ENCODE results near the gene ARID5B. TPM values are rescaled to one million over a fixed set of nuclear protein-coding genes. Genes with fewer than 3 reads are reported as not detected.

ARID5B gene
- total RNA-seq, 1 experiment from 2014 or later: 168 TPM

DNA sequence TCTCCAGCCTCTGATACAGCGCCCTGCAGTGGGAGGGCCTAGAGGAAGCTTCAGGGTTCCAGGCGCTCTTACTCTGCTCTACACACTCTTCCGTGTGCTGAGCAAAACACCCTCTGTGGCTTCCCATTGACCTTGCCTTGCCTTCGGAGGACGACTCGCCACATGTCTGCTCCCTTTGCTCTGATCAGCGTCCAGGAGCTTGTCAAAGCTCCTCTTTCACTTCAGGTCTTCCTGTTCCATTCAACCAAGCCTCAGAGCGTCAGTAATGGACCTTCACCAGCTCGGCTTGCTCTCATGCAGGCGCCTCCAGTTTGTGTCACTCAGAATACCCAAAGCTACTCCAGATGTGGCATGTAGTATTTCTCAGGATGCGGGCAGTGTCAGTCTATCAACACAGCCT lies 173.9 kb downstream of the ARID5B start:
- ChIA-PET POLR2A (interaction anchor here (0.5 to 0.6 kb wide), 2 partner anchors 238 to 1992 kb away, joined by 3 to 5 read pairs; no protein-coding TSS in a partner anchor), CTCF (no interaction called here)
- Histone ChIP-seq H3K4me1 (peaks cover 27% of the 10 kb centered on the region), H3K9me3 (no peaks in the 10 kb centered on the region), H3K27me3 (replicated peaks; ENCODE audit: control insufficient read depth, insufficient read depth, low read length) (no peaks in the 10 kb centered on the region), H3K36me3 (ENCODE audit: control insufficient read depth, insufficient read depth, low read length) (peaks cover 24% of the 10 kb centered on the region), H3K4me3 (ENCODE audit: low read depth, low read length) (no peak overlapping the region)
- Mint-ChIP-seq H3K27ac (ENCODE audit: unreplicated experiment) (peak overlapping the region; percentile 59), H3K4me3 (ENCODE audit: unreplicated experiment) (no peak overlapping the region), H3K36me3 (ENCODE audit: insufficient read depth, unreplicated experiment) (peaks cover 100% of the 10 kb centered on the region), H3K27me3 (ENCODE audit: insufficient read depth, unreplicated experiment) (no peaks in the 10 kb centered on the region), H3K9me3 (ENCODE audit: unreplicated experiment) (no peaks in the 10 kb centered on the region), H3K4me1 (ENCODE audit: low read depth, unreplicated experiment) (peaks cover 36% of the 10 kb centered on the region)
- no TSS peak for BruUV-seq (replicated peaks)
- DNase-seq: no peak
- TF ChIP-seq, protein P1, sequence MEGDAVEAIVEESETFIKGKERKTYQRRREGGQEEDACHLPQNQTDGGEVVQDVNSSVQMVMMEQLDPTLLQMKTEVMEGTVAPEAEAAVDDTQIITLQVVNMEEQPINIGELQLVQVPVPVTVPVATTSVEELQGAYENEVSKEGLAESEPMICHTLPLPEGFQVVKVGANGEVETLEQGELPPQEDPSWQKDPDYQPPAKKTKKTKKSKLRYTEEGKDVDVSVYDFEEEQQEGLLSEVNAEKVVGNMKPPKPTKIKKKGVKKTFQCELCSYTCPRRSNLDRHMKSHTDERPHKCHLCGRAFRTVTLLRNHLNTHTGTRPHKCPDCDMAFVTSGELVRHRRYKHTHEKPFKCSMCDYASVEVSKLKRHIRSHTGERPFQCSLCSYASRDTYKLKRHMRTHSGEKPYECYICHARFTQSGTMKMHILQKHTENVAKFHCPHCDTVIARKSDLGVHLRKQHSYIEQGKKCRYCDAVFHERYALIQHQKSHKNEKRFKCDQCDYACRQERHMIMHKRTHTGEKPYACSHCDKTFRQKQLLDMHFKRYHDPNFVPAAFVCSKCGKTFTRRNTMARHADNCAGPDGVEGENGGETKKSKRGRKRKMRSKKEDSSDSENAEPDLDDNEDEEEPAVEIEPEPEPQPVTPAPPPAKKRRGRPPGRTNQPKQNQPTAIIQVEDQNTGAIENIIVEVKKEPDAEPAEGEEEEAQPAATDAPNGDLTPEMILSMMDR (IDR thresholded peaks at IDR 0.05; ENCODE audit: insufficient read depth in 1 of 2, low read depth in 1 of 2, low read length in 1 of 2, severe bottlenecking in 1 of 2, unreplicated experiment in 1 of 2): no peak
- intact Hi-C loops (cut with micrococcal nuclease; ENCODE audit: unreplicated experiment): loop anchor here (1.0 kb wide), 1 partner anchor 9 kb away; no protein-coding TSS in a partner anchor

GRCh38 chr10:62075912-62076311 lies 174.4 kb downstream of the ARID5B start:
- intact Hi-C loops (cut with micrococcal nuclease; ENCODE audit: unreplicated experiment): loop anchor here (1.0 kb wide), 1 partner anchor 8 kb away; no protein-coding TSS in a partner anchor
- TF ChIP-seq, protein P1 (IDR thresholded peaks at IDR 0.05; ENCODE audit: insufficient read depth in 1 of 2, low read depth in 1 of 2, low read length in 1 of 2, severe bottlenecking in 1 of 2, unreplicated experiment in 1 of 2): no peak
- BruUV-seq (replicated peaks): no TSS peak
- Histone ChIP-seq H3K4me3 (ENCODE audit: low read depth, low read length) (no peak overlapping the region), H3K36me3 (ENCODE audit: control insufficient read depth, insufficient read depth, low read length) (peaks cover 24% of the 10 kb centered on the region), H3K9me3 (no peaks in the 10 kb centered on the region), H3K4me1 (peaks cover 32% of the 10 kb centered on the region), H3K27me3 (replicated peaks; ENCODE audit: control insufficient read depth, insufficient read depth, low read length) (no peaks in the 10 kb centered on the region)
- no peaks in the 10 kb centered on the region for H3K9me3 Mint-ChIP-seq (ENCODE audit: unreplicated experiment)
- peak overlapping the region; percentile 59 for H3K27ac Mint-ChIP-seq (ENCODE audit: unreplicated experiment)
- peak overlapping the region; percentile 13 for H3K4me3 Mint-ChIP-seq (ENCODE audit: unreplicated experiment)
- DNase-seq: no peak
- H3K4me1 Mint-ChIP-seq (ENCODE audit: low read depth, unreplicated experiment): peaks cover 37% of the 10 kb centered on the region
- ChIA-PET CTCF (no interaction called here), POLR2A (no interaction called here)
- no peaks in the 10 kb centered on the region for H3K27me3 Mint-ChIP-seq (ENCODE audit: insufficient read depth, unreplicated experiment)
- H3K36me3 Mint-ChIP-seq (ENCODE audit: insufficient read depth, unreplicated experiment): peaks cover 100% of the 10 kb centered on the region

- intact Hi-C loops (cut with micrococcal nuclease; ENCODE audit: unreplicated experiment): no loop called here
- Histone ChIP-seq H3K4me3 (ENCODE audit: low read depth, low read length) (no peak overlapping the region), H3K4me1 (peaks cover 40% of the 10 kb centered on the region), H3K36me3 (ENCODE audit: control insufficient read depth, insufficient read depth, low read length) (peaks cover 21% of the 10 kb centered on the region), H3K9me3 (no peaks in the 10 kb centered on the region), H3K27me3 (replicated peaks; ENCODE audit: control insufficient read depth, insufficient read depth, low read length) (no peaks in the 10 kb centered on the region)
- no peaks in the 10 kb centered on the region for H3K9me3 Mint-ChIP-seq (ENCODE audit: unreplicated experiment)
- H3K27ac Mint-ChIP-seq (ENCODE audit: unreplicated experiment): peak overlapping the region; percentile 49
- peaks cover 100% of the 10 kb centered on the region for H3K36me3 Mint-ChIP-seq (ENCODE audit: insufficient read depth, unreplicated experiment)
- BruUV-seq (replicated peaks): no TSS peak
- CTCF ChIA-PET: interaction anchor here (1.0 kb wide), 2 partner anchors 11 to 38 kb away, joined by 4 to 7 read pairs; no protein-coding TSS in a partner anchor
- H3K4me3 Mint-ChIP-seq (ENCODE audit: unreplicated experiment): no peak overlapping the region
- no peaks in the 10 kb centered on the region for H3K27me3 Mint-ChIP-seq (ENCODE audit: insufficient read depth, unreplicated experiment)
- DNase-seq: no peak
- peaks cover 36% of the 10 kb centered on the region for H3K4me1 Mint-ChIP-seq (ENCODE audit: low read depth, unreplicated experiment)
- POLR2A ChIA-PET: interaction anchor here (0.5 to 0.8 kb wide), 3 partner anchors 17 to 67 kb away, joined by 3 to 6 read pairs (median 5); no protein-coding TSS in a partner anchor
- TF ChIP-seq, protein P1 (IDR thresholded peaks at IDR 0.05; ENCODE audit: insufficient read depth in 1 of 2, low read depth in 1 of 2, low read length in 1 of 2, severe bottlenecking in 1 of 2, unreplicated experiment in 1 of 2): no peak
Observed at GRCh38 chr10:62076891-62077290, 175.4 kb downstream of the ARID5B start.

Data from Caco-2 (cell line).